Progenitor cell of endocrine pancreas (in vitro differentiated cells): ENCODE data around the gene EZH1. TPM values are rescaled to one million over a fixed set of nuclear protein-coding genes. Genes with fewer than 3 reads are reported as not detected.

ENCODE experiments used
- DNase-seq: peaks from one replicate; pipeline ENCODE4 v3.0.0; 2021; ENCODE audit warnings: low spot score; ENCODE audit not compliant: unreplicated experiment
- H3K27ac Mint-ChIP-seq: 2 replicates; pipeline ENCODE4 v1.8.0; 2021; ENCODE audit warnings: mild to moderate bottlenecking, moderate library complexity, mixed read lengths
- H3K27me3 Mint-ChIP-seq: 2 replicates; pipeline ENCODE4 v1.8.0; 2021; ENCODE audit warnings: mixed read lengths
- H3K36me3 Mint-ChIP-seq: 2 replicates; pipeline ENCODE4 v1.8.0; 2022; ENCODE audit warnings: mixed read lengths; ENCODE audit not compliant: insufficient read depth
- H3K4me1 Mint-ChIP-seq: 2 replicates; pipeline ENCODE4 v1.8.0; 2021; ENCODE audit warnings: low read depth, mixed read lengths
- H3K4me3 Mint-ChIP-seq: 2 replicates; pipeline ENCODE4 v1.8.0; 2021; ENCODE audit warnings: low read depth, mild to moderate bottlenecking, moderate library complexity, mixed read lengths
- H3K9me3 Mint-ChIP-seq: 2 replicates; pipeline ENCODE4 v1.8.0; 2021; ENCODE audit warnings: low read depth, mixed read lengths
- CTCF ChIP-seq: fragments of 200-600 bp; sonication (generic); IDR thresholded peaks from one replicate; pipeline ENCODE4 v1.5.0; 2021; ENCODE audit warnings: antibody characterized with exemption, mild to moderate bottlenecking; ENCODE audit not compliant: unreplicated experiment
- total RNA-seq: library from RNA; stranded (reverse); gene quantifications from 2 replicates; pipeline ENCODE4 v1.2.1, GENCODE V29; 2021

The EZH1 gene
- total RNA-seq, 1 donor from 2014 or later: 31.9 TPM

- H3K27ac Mint-ChIP-seq: no peak overlapping the region
- H3K36me3 Mint-ChIP-seq: no peaks in the 10 kb centered on the region
- no peak for TF ChIP-seq CTCF
- peaks cover 35% of the 10 kb centered on the region for H3K27me3 Mint-ChIP-seq
- H3K9me3 Mint-ChIP-seq: no peaks in the 10 kb centered on the region
- no peak overlapping the region for H3K4me3 Mint-ChIP-seq
- peaks cover 2% of the 10 kb centered on the region for H3K4me1 Mint-ChIP-seq
- no peak for DNase-seq
Observed at GRCh38 chr17:42766124-42766523, 21.3 kb upstream of the EZH1 start.

- TF ChIP-seq CTCF: no peak
- Mint-ChIP-seq H3K27me3 (peaks cover 50% of the 10 kb centered on the region), H3K4me1 (peaks cover 2% of the 10 kb centered on the region), H3K36me3 (no peaks in the 10 kb centered on the region), H3K27ac (no peak overlapping the region), H3K4me3 (peak overlapping the region; percentile 57), H3K9me3 (no peaks in the 10 kb centered on the region)
- DNase-seq: no peak
Observed at GRCh38 chr17:42761638-42762037, 16.8 kb upstream of the EZH1 start.

GRCh38 chr17:42760652-42761581 lies 16.1 kb upstream of the EZH1 start, which contains the start of gene RAMP2:
TSS of gene RAMP2 (plus strand) at chr17:42761227. CDS start at chr17:42761262, 35 bp downstream.
- H3K36me3 Mint-ChIP-seq: no peaks in the 10 kb centered on the region
- H3K27me3 Mint-ChIP-seq: peaks cover 51% of the 10 kb centered on the region
- peak within 1 kb of the TSS; percentile 61 for H3K4me3 Mint-ChIP-seq
- DNase-seq: no peak
- no peak for TF ChIP-seq CTCF
- no peak within 1 kb of the TSS for H3K27ac Mint-ChIP-seq
- H3K4me1 Mint-ChIP-seq: peaks cover 2% of the 10 kb centered on the region
- no peaks in the 10 kb centered on the region for H3K9me3 Mint-ChIP-seq

- Mint-ChIP-seq H3K27ac (no peak overlapping the region), H3K4me1 (peaks cover 2% of the 10 kb centered on the region), H3K4me3 (peak overlapping the region; percentile 61), H3K27me3 (peaks cover 49% of the 10 kb centered on the region), H3K36me3 (no peaks in the 10 kb centered on the region), H3K9me3 (no peaks in the 10 kb centered on the region)
- no peak for TF ChIP-seq CTCF
- no peak for DNase-seq
Observed at GRCh38 chr17:42759982-42760651, 15.3 kb upstream of the EZH1 start.

GRCh38 chr17:42754782-42755181 lies 9.9 kb upstream of the EZH1 start:
- Mint-ChIP-seq H3K9me3 (no peaks in the 10 kb centered on the region), H3K36me3 (no peaks in the 10 kb centered on the region), H3K4me3 (no peak overlapping the region), H3K27me3 (peaks cover 38% of the 10 kb centered on the region), H3K27ac (no peak overlapping the region), H3K4me1 (no peaks in the 10 kb centered on the region)
- no peak for TF ChIP-seq CTCF
- DNase-seq: no peak
